Thyroid gland (tissue), 4 donors: ENCODE data around the gene KANK3. TPM values are rescaled to one million over a fixed set of nuclear protein-coding genes. Genes with fewer than 3 reads are reported as not detected.
A peak's percentile ranks its signal among the peaks of the same experiment; 100 is the strongest.
"Not testable (repeated sequence)": the region's sequence is repeated elsewhere in the genome, so short reads cannot be mapped to it uniquely, and the experiment has no call there.

Experiments used
- DNase-seq, 2 donors: peaks; one replicate each; pipeline ENCODE4 v3.0.0-alpha.2; 2019
- H3K27ac ChIP-seq, 3 donors: fragments of 200-600 bp; sonication (generic); 1 replicate in 2 of 3; 2 replicates in 1 of 3; pipeline ENCODE4 v1.5.1; 2016 to 2019; ENCODE audit warnings: mild to moderate bottlenecking in 1 of 3, moderate library complexity in 1 of 3
- H3K27me3 ChIP-seq: fragments of 200-600 bp; sonication (generic); one replicate; pipeline ENCODE4 v1.5.1; 2019
- H3K36me3 ChIP-seq, 2 donors: fragments of 200-600 bp; sonication (generic); one replicate each; pipeline ENCODE4 v1.5.1; 2016 to 2019
- H3K4me1 ChIP-seq, 2 donors: fragments of 200-600 bp; sonication (generic); one replicate each; pipeline ENCODE4 v1.5.1; 2017 to 2019
- H3K4me3 ChIP-seq, 3 donors: fragments of 200-600 bp; sonication (generic); replicated peaks in 1 of 3; 1 replicate in 2 of 3; 2 replicates in 1 of 3; pipeline ENCODE4 v1.5.1; 2016; ENCODE audit warnings: mild to moderate bottlenecking in 1 of 3
- H3K9me3 ChIP-seq: fragments of 200-600 bp; sonication (generic); one replicate; pipeline ENCODE4 v1.5.1; 2017
- CTCF ChIP-seq, 6 experiments: fragments of 200-600 bp in 3 of 6; fragments of 450-650 bp in 3 of 6; sonication (generic) in 3 of 6; IDR thresholded peaks; one replicate each; pipeline ENCODE4 v1.5.1; 2016 to 2019; ENCODE audit warnings: antibody characterized with exemption in 6 of 6, mild to moderate bottlenecking in 2 of 6, inconsistent platforms in 1 of 6, moderate library complexity in 1 of 6
- POLR2A ChIP-seq, 2 donors: fragments of 450-650 bp; IDR thresholded peaks; one replicate each; pipeline ENCODE4 v1.6.1; 2017; ENCODE audit warnings: antibody characterized with exemption in 2 of 2, mild to moderate bottlenecking in 2 of 2, moderate library complexity in 1 of 2
- WGBS, 2 donors: methylation state at CpG; one replicate each; pipeline ENCODE4 v1.1.5; 2017; 5-methylcytosine and 5-hydroxymethylcytosine counted together
- intact Hi-C: fragments of 100-400 bp; cut with DNase I; formaldehyde crosslinking; loops from one replicate; pipeline ENCODE4 v1.15.1; 2023
- total RNA-seq, 4 donors: library from RNA; depleted of rRNA; stranded (reverse); fragments of >200 nt; gene quantifications; one replicate each; pipeline ENCODE4 v1.2.3, GENCODE V29; 2016

The KANK3 gene
- total RNA-seq, 4 donors from 2014 or later: 21.1 to 49.7 (median 30.5) TPM

- H3K27me3 ChIP-seq: no peaks in the 10 kb centered on the region
- no peaks in the 10 kb centered on the region for H3K9me3 ChIP-seq
- 78 to 86% methylated on average over 12 to 14 of the region's 14 CpGs for WGBS, 2 donors
- intact Hi-C loops: no loop called here
- no peak for DNase-seq
- peaks cover 18 to 19% of the 10 kb centered on the region in 2 donors for H3K36me3 ChIP-seq
- H3K4me3 ChIP-seq: no peak overlapping the region
- H3K27ac ChIP-seq: no peak overlapping the region
- H3K4me1 ChIP-seq: peaks cover 13 to 14% of the 10 kb centered on the region in 2 donors
- TF ChIP-seq POLR2A (IDR thresholded peaks at IDR 0.05) (no peak), CTCF (IDR thresholded peaks at IDR 0.05) (no peak)
Measured at GRCh38 chr19:8316351-8317125, 26.5 kb downstream of the KANK3 start.

GRCh38 chr19:8314981-8315640, 28.0 kb downstream of the KANK3 start:
- H3K4me3 ChIP-seq: not testable (repeated sequence)

GRCh38 chr19:8311461-8312260, 31.4 kb downstream of the KANK3 start:
- DNase-seq: no peak
- no peaks in the 10 kb centered on the region for H3K27me3 ChIP-seq
- peaks cover 24 to 29% of the 10 kb centered on the region in 2 donors for H3K36me3 ChIP-seq
- whole genome bisulfite sequencing, 2 donors: 79 to 85% methylated on average over 15 to 16 of the region's 16 CpGs
- no peaks in the 10 kb centered on the region for H3K9me3 ChIP-seq
- peak overlapping the region in 1 of 3 donors; percentile 20 for H3K27ac ChIP-seq
- TF ChIP-seq CTCF (IDR thresholded peaks at IDR 0.05) (no peak), POLR2A (IDR thresholded peaks at IDR 0.05) (no peak)
- intact Hi-C loops: no loop called here
- H3K4me1 ChIP-seq: peaks cover 17 to 18% of the 10 kb centered on the region in 2 donors
- no peak overlapping the region for H3K4me3 ChIP-seq

More at GRCh38 chr19:8314981-8315640, 28.0 kb downstream of the KANK3 start:
- H3K27ac ChIP-seq, H3K27me3 ChIP-seq, DNase-seq, intact Hi-C loops, H3K4me1 ChIP-seq, H3K9me3 ChIP-seq: not testable (repeated sequence)
- WGBS, 2 donors: 86 to 87% methylated on average over 11 of the region's 11 CpGs
- peaks cover 24 to 29% of the 10 kb centered on the region in 2 donors for H3K36me3 ChIP-seq

- Histone ChIP-seq H3K4me1 (peaks cover 17% of the 10 kb centered on the region in 2 donors), H3K4me3 (no peak overlapping the region), H3K27ac (no peak overlapping the region), H3K36me3 (peaks cover 20 to 26% of the 10 kb centered on the region in 2 donors), H3K9me3 (no peaks in the 10 kb centered on the region), H3K27me3 (no peaks in the 10 kb centered on the region)
- TF ChIP-seq CTCF (IDR thresholded peaks at IDR 0.05) (no peak), POLR2A (IDR thresholded peaks at IDR 0.05) (no peak)
- 95 to 97% methylated on average over 17 of the region's 17 CpGs for WGBS, 2 donors
- no peak for DNase-seq
- intact Hi-C loops: no loop called here
Measured at GRCh38 chr19:8310342-8311055, 32.6 kb downstream of the KANK3 start.

- TF ChIP-seq CTCF (IDR thresholded peaks at IDR 0.05) (no peak), POLR2A (IDR thresholded peaks at IDR 0.05) (no peak)
- intact Hi-C loops: no loop called here
- Histone ChIP-seq H3K4me3 (peak overlapping the region in 1 of 3 donors; percentile 49), H3K36me3 (peaks cover 9 to 11% of the 10 kb centered on the region in 2 donors), H3K27me3 (no peaks in the 10 kb centered on the region), H3K9me3 (no peaks in the 10 kb centered on the region), H3K27ac (no peak overlapping the region), H3K4me1 (peaks cover 17% of the 10 kb centered on the region in 2 donors)
- no peak for DNase-seq
- WGBS, 2 donors: 64 to 65% methylated on average over 15 to 17 of the region's 17 CpGs
Measured at GRCh38 chr19:8308891-8309291, 34.2 kb downstream of the KANK3 start.
